NCI-H1930 (cell line): ENCODE results near the gene POLA1.
"Not testable (repeated sequence)": the region's sequence is repeated elsewhere in the genome, so short reads cannot be mapped to it uniquely, and the experiment has no call there.

Source experiments
- DNase-seq, 2 experiments: peaks; one replicate each; lab custom pipeline; 2025; lab: John Stamatoyannopoulos, UW

Gene POLA1

GRCh38 chrX:24799565-24799964, 105.8 kb downstream of the POLA1 start:
- no peak for DNase-seq

GRCh38 chrX:24805201-24805600, 111.5 kb downstream of the POLA1 start:
- no peak for DNase-seq

GRCh38 chrX:24819807-24820206, 126.1 kb downstream of the POLA1 start:
- not testable (repeated sequence) for DNase-seq

GRCh38 chrX:24828147-24828546, 134.4 kb downstream of the POLA1 start:
- DNase-seq = no peak

GRCh38 chrX:24828600-24828999, 134.9 kb downstream of the POLA1 start:
- no peak for DNase-seq

- no peak for DNase-seq
These were observed 140.0 kb downstream of the POLA1 start for GRCh38 chrX:24833695-24834094.

- DNase-seq = no peak
These were observed 144.2 kb downstream of the POLA1 start for GRCh38 chrX:24837966-24838365.

- DNase-seq = no peak
These were observed 144.9 kb downstream of the POLA1 start for GRCh38 chrX:24838629-24839028.

GRCh38 chrX:24839331-24839730, 145.6 kb downstream of the POLA1 start:
- no peak for DNase-seq

- DNase-seq = no peak
These were observed 148.8 kb downstream of the POLA1 start for GRCh38 chrX:24842486-24842885.

- DNase-seq = peak in 1 of 2 experiments; percentile 47
These were observed 152.9 kb downstream of the POLA1 start for GRCh38 chrX:24846550-24847150.

- no peak for DNase-seq
These were observed 157.6 kb downstream of the POLA1 start for GRCh38 chrX:24851289-24851688.

- no peak for DNase-seq
These were observed 158.1 kb downstream of the POLA1 start for GRCh38 chrX:24851780-24852179.

- no peak for DNase-seq
These were observed 164.5 kb downstream of the POLA1 start for GRCh38 chrX:24858004-24858746.

- no peak for DNase-seq
These were observed 165.6 kb downstream of the POLA1 start for GRCh38 chrX:24859211-24859841.

- no peak for DNase-seq
These were observed 166.4 kb downstream of the POLA1 start for GRCh38 chrX:24860140-24860539.

GRCh38 chrX:24862343-24862742, 168.6 kb downstream of the POLA1 start:
- no peak for DNase-seq

GRCh38 chrX:24863779-24864178, 170.1 kb downstream of the POLA1 start:
- not testable (repeated sequence) for DNase-seq

GRCh38 chrX:24870143-24870542, 176.4 kb downstream of the POLA1 start:
- no peak for DNase-seq

GRCh38 chrX:24874604-24875247, 181.0 kb downstream of the POLA1 start:
- no peak for DNase-seq

GRCh38 chrX:24876530-24877287, 183.0 kb downstream of the POLA1 start:
- DNase-seq = peak; percentile 67 to 75

GRCh38 chrX:24877288-24877664, 183.6 kb downstream of the POLA1 start:
- DNase-seq = no peak
